Activated naive CD4-positive, alpha-beta T cell treated with anti-CD3 and anti-CD28 coated beads, Interleukin-2, amount 50 U/mL, for 16 hours (primary cell): Measurements from ENCODE around the gene FER1L5.

Experiments used
- DNase-seq: peaks from one replicate; pipeline ENCODE4 v3.0.0-alpha.2; 2020

The FER1L5 gene

GRCh38 chr2:96642564-96643360 is at the start of gene FER1L5:
Gene FER1L5 (plus strand): TSS chr2:96642764. CDS start chr2:96642837, 73 bp downstream.
- no peak for DNase-seq

- DNase-seq, result no peak
These were observed 48.3 kb upstream of the FER1L5 start for GRCh38 chr2:96594282-96594681.

GRCh38 chr2:96594691-96595152 is 47.8 kb upstream of the FER1L5 start:
- DNase-seq, result no peak

GRCh38 chr2:96596596-96596995 is 46.0 kb upstream of the FER1L5 start:
- no peak for DNase-seq

GRCh38 chr2:96599941-96600340 is 42.6 kb upstream of the FER1L5 start:
- no peak for DNase-seq

GRCh38 chr2:96601382-96602292 is 40.9 kb upstream of the FER1L5 start:
- no peak for DNase-seq

- no peak for DNase-seq
These were observed 40.2 kb upstream of the FER1L5 start for GRCh38 chr2:96602330-96602823.

GRCh38 chr2:96604104-96604503 is 38.5 kb upstream of the FER1L5 start:
- DNase-seq, result no peak

- DNase-seq, result no peak
These were observed 33.8 kb upstream of the FER1L5 start for GRCh38 chr2:96608469-96609455.

- DNase-seq, result no peak
These were observed 26.4 kb upstream of the FER1L5 start for GRCh38 chr2:96616128-96616527.

GRCh38 chr2:96616535-96616934 is 26.0 kb upstream of the FER1L5 start:
- DNase-seq, result no peak

GRCh38 chr2:96617012-96617411 is 25.6 kb upstream of the FER1L5 start:
- DNase-seq, result no peak

GRCh38 chr2:96618596-96619283 is 23.8 kb upstream of the FER1L5 start:
- no peak for DNase-seq

GRCh38 chr2:96622544-96622943 is 20.0 kb upstream of the FER1L5 start:
- DNase-seq, result no peak

- DNase-seq, result no peak
These were observed 19.4 kb upstream of the FER1L5 start for GRCh38 chr2:96623116-96623515.

GRCh38 chr2:96625571-96626552 is 16.7 kb upstream of the FER1L5 start:
- DNase-seq, result no peak

- no peak for DNase-seq
These were observed 16.0 kb upstream of the FER1L5 start for GRCh38 chr2:96626553-96626942.

- no peak for DNase-seq
These were observed 10.6 kb upstream of the FER1L5 start for GRCh38 chr2:96631804-96632435.

- DNase-seq, result no peak
These were observed 8.9 kb upstream of the FER1L5 start for GRCh38 chr2:96633641-96634040.
